Esophagus muscularis mucosa (tissue), 3 donors: ENCODE results near the gene ADCY5.

Experiments used
- POLR2A ChIP-seq: fragments of 450-650 bp; IDR thresholded peaks from one replicate; pipeline ENCODE4 v1.6.1; 2017; ENCODE audit warnings: antibody characterized with exemption, moderate library complexity, mild to moderate bottlenecking, low read depth
- TF ChIP-seq, protein P1 (sequence below), 3 experiments: fragments of 200-600 bp in 2 of 3; fragments of 450-650 bp in 1 of 3; sonication (generic) in 2 of 3; IDR thresholded peaks; one replicate each; pipeline ENCODE4 v1.5.1; 2017 to 2019; ENCODE audit warnings: antibody characterized with exemption in 3 of 3, mild to moderate bottlenecking in 2 of 3, moderate library complexity in 1 of 3

DNA sequence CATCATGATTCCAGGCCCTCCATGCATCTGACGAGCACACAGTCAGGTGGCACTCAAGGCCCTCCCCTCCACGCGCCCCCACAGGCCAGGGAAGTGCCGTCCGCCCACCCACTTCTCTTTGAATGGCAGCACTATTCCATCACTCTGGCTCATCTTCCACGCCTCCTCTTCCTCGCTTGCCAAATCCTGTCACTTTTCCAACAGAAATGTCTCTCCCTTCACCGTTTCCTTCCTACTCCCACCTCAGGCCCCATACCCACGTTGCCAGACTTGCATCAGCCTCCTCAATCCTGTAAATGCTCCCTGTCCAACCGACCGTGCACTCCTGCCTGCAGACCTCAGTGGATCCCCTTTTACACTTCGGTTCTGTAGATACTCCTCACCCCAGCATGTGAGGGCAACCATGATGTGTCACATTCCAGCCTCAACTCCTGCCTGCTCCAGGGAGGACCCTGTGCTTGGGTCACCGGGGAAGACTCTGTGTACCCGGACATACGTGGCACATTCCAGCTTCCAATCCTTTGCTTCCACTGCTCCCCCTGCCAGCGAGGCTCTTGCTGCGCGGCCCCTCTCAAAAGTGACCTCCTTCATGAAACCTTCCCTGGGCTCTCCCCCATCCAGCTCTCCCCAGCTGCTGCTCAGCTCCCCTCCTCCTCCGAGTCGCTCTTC, 29.6 kb downstream of the ADCY5 start:
- TF ChIP-seq, protein P1, sequence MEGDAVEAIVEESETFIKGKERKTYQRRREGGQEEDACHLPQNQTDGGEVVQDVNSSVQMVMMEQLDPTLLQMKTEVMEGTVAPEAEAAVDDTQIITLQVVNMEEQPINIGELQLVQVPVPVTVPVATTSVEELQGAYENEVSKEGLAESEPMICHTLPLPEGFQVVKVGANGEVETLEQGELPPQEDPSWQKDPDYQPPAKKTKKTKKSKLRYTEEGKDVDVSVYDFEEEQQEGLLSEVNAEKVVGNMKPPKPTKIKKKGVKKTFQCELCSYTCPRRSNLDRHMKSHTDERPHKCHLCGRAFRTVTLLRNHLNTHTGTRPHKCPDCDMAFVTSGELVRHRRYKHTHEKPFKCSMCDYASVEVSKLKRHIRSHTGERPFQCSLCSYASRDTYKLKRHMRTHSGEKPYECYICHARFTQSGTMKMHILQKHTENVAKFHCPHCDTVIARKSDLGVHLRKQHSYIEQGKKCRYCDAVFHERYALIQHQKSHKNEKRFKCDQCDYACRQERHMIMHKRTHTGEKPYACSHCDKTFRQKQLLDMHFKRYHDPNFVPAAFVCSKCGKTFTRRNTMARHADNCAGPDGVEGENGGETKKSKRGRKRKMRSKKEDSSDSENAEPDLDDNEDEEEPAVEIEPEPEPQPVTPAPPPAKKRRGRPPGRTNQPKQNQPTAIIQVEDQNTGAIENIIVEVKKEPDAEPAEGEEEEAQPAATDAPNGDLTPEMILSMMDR (IDR thresholded peaks at IDR 0.05): no peak
- TF ChIP-seq POLR2A: no peak
